HepG2 (cell line): ENCODE data around the gene CCS. TPM values are rescaled to one million over a fixed set of nuclear protein-coding genes. Genes with fewer than 3 reads are reported as not detected.

ENCODE experiments used
- AGO1 ChIP-seq: fragments of 200-400 bp; formaldehyde crosslinking; IDR thresholded peaks from 2 replicates; pipeline ENCODE4 v1.6.1; 2017; ENCODE audit warnings: mild to moderate bottlenecking, low read depth, low read length, moderate library complexity; ENCODE audit not compliant: poor library complexity, severe bottlenecking
- ARID2 ChIP-seq: sonication (generic); formaldehyde crosslinking; IDR thresholded peaks from 2 replicates; pipeline ENCODE4 v1.8.1; 2022; ENCODE audit warnings: mild to moderate bottlenecking, missing genetic modification reagents, borderline replicate concordance
- BORCS8-MEF2B ChIP-seq: sonication (generic); formaldehyde crosslinking; IDR thresholded peaks from 2 replicates; pipeline ENCODE4 v1.8.0; 2022; ENCODE audit warnings: mild to moderate bottlenecking, missing genetic modification reagents
- CREM ChIP-seq, 2 experiments: sonication (generic) in 1 of 2; formaldehyde crosslinking in 1 of 2; IDR thresholded peaks; 2 replicates each; pipeline versions ENCODE4 v1.4.0 to v1.6.1; 2016 to 2020; ENCODE audit warnings: antibody characterized with exemption in 1 of 2, mild to moderate bottlenecking in 1 of 2, missing genetic modification reagents in 1 of 2
- FOXP4 ChIP-seq: sonication (generic); formaldehyde crosslinking; IDR thresholded peaks from 2 replicates; pipeline ENCODE4 v1.4.0; 2020; ENCODE audit warnings: missing genetic modification reagents
- KMT2B ChIP-seq: IDR thresholded peaks from 2 replicates; pipeline ENCODE4 v1.6.1; 2016; ENCODE audit warnings: missing genetic modification reagents, missing compliant biosample characterization
- MIER3 ChIP-seq: IDR thresholded peaks from 2 replicates; pipeline ENCODE4 v1.6.1; 2016; ENCODE audit warnings: missing compliant biosample characterization, borderline replicate concordance
- MIXL1 ChIP-seq: IDR thresholded peaks from 2 replicates; pipeline ENCODE4 v1.6.1; 2016
- PHF8 ChIP-seq: sonication (generic); formaldehyde crosslinking; IDR thresholded peaks from 2 replicates; pipeline ENCODE4 v1.5.0; 2020; ENCODE audit warnings: missing genetic modification reagents
- TEAD3 ChIP-seq: optimal IDR thresholded peaks from 2 replicates; pipeline ENCODE3; 2016; ENCODE audit warnings: borderline replicate concordance
- UBTF ChIP-seq: sonication (generic); formaldehyde crosslinking; IDR thresholded peaks from 2 replicates; pipeline ENCODE4 v1.4.0; 2020; ENCODE audit warnings: mild to moderate bottlenecking, missing genetic modification reagents
- ZEB1 ChIP-seq: IDR thresholded peaks from 2 replicates; pipeline ENCODE4 v1.6.1; 2012; ENCODE audit warnings: mild to moderate bottlenecking, low read depth, inconsistent platforms; ENCODE audit not compliant: insufficient replicate concordance
- ZFP90 ChIP-seq: sonication (generic); formaldehyde crosslinking; IDR thresholded peaks from 2 replicates; pipeline ENCODE4 v1.8.0; 2022; ENCODE audit warnings: missing genetic modification reagents, mild to moderate bottlenecking, inconsistent platforms, borderline replicate concordance
- ZNF33B ChIP-seq: sonication (generic); formaldehyde crosslinking; IDR thresholded peaks from 2 replicates; pipeline ENCODE4 v1.5.1; 2020; ENCODE audit warnings: mild to moderate bottlenecking, missing genetic modification reagents
- ZNF580 ChIP-seq: IDR thresholded peaks from 2 replicates; pipeline ENCODE4 v1.6.1; 2016; ENCODE audit warnings: low read depth, borderline replicate concordance
- ZNF646 ChIP-seq: sonication (generic); formaldehyde crosslinking; IDR thresholded peaks from 2 replicates; pipeline ENCODE4 v1.9.0; 2021; ENCODE audit warnings: mild to moderate bottlenecking, missing genetic modification reagents
- ZNF782 ChIP-seq: sonication (generic); formaldehyde crosslinking; IDR thresholded peaks from 2 replicates; pipeline ENCODE4 v1.4.0; 2020; ENCODE audit warnings: missing genetic modification reagents, mild to moderate bottlenecking, borderline replicate concordance
- ZSCAN12 ChIP-seq: sonication (generic); formaldehyde crosslinking; IDR thresholded peaks from 2 replicates; pipeline ENCODE4 v1.9.0; 2021; ENCODE audit warnings: mild to moderate bottlenecking, missing genetic modification reagents
- polyA plus RNA-seq, 8 experiments: library from polyadenylated mRNA; depleted of rRNA in 3 of 8; stranded (reverse) in 7 of 8; unstranded in 1 of 8; fragments of >200 nt; fragmentation: Illumina TruSeq in 4 of 8; extraction: Trizol in 4 of 8; gene quantifications; 2 replicates each; pipeline versions ENCODE4 v1.2.1 to v1.2.3, GENCODE V29; 2011 to 2016; ENCODE audit warnings: low read depth in 4 of 8, missing spikeins in 1 of 8, mixed read lengths in 1 of 8; ENCODE audit not compliant: insufficient read depth in 1 of 8
- total RNA-seq, 5 experiments: library from RNA; depleted of rRNA; stranded (reverse); fragments of >200 nt; fragmentation: Illumina TruSeq; extraction: Trizol; gene quantifications; 2 replicates each; pipeline ENCODE4 v1.2.3, GENCODE V29; 2016; ENCODE audit warnings: low read depth in 1 of 5

CCS gene
- total and polyA plus RNA-seq, 2 of the 13 experiments (the other 11 are each of a cell fraction or from before 2014, with no cell fraction given): 25.4 to 44.6 TPM

DNA sequence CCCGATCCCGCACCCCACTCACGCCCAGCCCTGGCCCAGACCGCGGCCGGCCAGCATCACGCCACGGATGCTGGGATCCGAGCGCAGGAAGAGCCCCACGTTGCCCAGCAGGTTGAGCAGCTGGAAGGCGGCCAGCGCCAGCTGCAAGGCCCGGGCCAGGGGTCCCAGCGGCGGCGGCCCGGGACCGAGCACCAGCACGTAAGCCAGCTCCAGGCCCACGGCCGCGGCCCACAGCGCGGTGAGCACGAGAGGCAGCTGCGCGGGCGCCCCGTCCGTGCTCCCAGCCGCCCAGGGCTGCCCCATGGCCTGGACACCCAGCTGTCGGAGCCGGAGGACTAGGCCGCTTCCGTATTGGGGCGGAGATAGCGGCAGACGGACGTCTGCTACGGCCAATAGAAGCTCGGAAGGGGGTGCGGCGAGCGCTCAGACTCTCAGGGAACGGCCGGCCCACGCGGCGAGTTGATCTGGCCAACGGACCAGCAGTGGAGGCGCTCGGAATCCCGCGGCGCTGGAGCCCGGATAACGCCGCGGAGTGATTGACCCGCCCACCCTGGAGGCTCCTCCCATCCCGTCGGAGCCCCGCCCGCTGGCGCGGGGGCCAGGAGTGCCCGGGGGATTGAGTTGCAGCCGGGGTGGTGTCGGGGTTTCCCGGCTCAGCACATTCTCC, 47.2 kb upstream of the CCS start, which contains the start of gene ZDHHC24 (continued):
- TF ChIP-seq ZNF646 (no peak), KMT2B (CRISPR knock-in tag) (0 out of 2 replicates have a peak, but pooled peaks have one; percentile 24), ZEB1 (no peak), FOXP4 (CRISPR knock-in tag) (no peak), CREM (IDR thresholded peaks at IDR 0.05) (0 out of 2 replicates have a peak, but pooled peaks have one; percentile 19), CREM (CRISPR knock-in tag; IDR thresholded peaks at IDR 0.05) (no peak), ZNF580 (CRISPR knock-in tag) (0 out of 2 replicates have a peak, but pooled peaks have one; percentile 25), MIXL1 (CRISPR knock-in tag) (no peak), ARID2 (CRISPR knock-in tag) (no peak), ZSCAN12 (CRISPR knock-in tag) (peak; percentile 14; the same call in 1 of the 2 replicates), BORCS8-MEF2B (CRISPR knock-in tag) (peak; percentile 62; the same call in 1 of the 2 replicates), ZNF33B (no peak; the same call in 1 of the 2 replicates), ZNF782 (CRISPR knock-in tag) (peak; percentile 61; the same call in 1 of the 2 replicates), TEAD3 (peak; percentile 18), UBTF (CRISPR knock-in tag) (peak; percentile 51; the same call in 1 of the 2 replicates), PHF8 (CRISPR knock-in tag) (peak; percentile 89), ZFP90 (no peak), MIER3 (CRISPR knock-in tag) (no peak), AGO1 (peak; percentile 18)
